NB4 (cell line): ENCODE data around the gene MCTP2.
A peak's percentile ranks its signal among the peaks of the same experiment; 100 is the strongest.

Source experiments
- DNase-seq: peaks from one replicate; pipeline ENCODE4 v3.0.0; 2010; ENCODE audit warnings: low read depth
- H3K4me3 ChIP-seq: one replicate; pipeline ENCODE4 v1.5.1; 2011; ENCODE audit warnings: mild to moderate bottlenecking, low read depth, low read length, moderate library complexity
- MYC ChIP-seq: IDR thresholded peaks from 2 replicates; pipeline ENCODE4 v1.6.1; 2011; ENCODE audit warnings: low read depth, low read length
- POLR2A ChIP-seq: IDR thresholded peaks from 2 replicates; pipeline ENCODE4 v1.6.1; 2011; ENCODE audit warnings: mild to moderate bottlenecking; ENCODE audit not compliant: insufficient read length; ENCODE audit errors: extremely low read depth
- TF ChIP-seq, protein P1 (sequence below): IDR thresholded peaks from one replicate; pipeline ENCODE4 v1.5.1; 2012; ENCODE audit warnings: low read depth, low read length
- TF ChIP-seq, protein P2 (sequence below): IDR thresholded peaks from 2 replicates; pipeline ENCODE4 v1.6.1; 2011; ENCODE audit warnings: low read depth, low read length

The MCTP2 gene

DNA sequence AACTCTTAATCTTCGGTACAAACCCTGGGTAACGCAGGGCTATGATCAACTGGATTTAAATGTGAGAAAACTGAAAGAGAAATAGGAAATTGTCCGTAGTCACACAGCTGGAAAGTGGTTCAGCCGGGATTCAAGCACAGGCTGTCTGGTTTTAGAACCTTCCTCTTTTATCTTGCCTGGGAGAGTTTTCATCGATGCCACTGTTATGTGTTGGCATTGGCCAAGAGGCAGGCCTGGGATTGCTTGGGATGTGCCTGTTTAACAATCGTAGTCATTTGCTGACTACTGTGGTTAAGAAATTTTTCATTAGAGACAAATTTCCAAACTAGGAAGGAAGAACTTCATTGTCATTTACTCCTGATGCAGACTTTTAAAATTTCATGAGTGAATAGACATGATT is 4.3 kb downstream of the MCTP2 start:
- H3K4me3 ChIP-seq, result no peak overlapping the region
- TF ChIP-seq MYC (no peak), POLR2A (no peak)
- TF ChIP-seq, protein P1, sequence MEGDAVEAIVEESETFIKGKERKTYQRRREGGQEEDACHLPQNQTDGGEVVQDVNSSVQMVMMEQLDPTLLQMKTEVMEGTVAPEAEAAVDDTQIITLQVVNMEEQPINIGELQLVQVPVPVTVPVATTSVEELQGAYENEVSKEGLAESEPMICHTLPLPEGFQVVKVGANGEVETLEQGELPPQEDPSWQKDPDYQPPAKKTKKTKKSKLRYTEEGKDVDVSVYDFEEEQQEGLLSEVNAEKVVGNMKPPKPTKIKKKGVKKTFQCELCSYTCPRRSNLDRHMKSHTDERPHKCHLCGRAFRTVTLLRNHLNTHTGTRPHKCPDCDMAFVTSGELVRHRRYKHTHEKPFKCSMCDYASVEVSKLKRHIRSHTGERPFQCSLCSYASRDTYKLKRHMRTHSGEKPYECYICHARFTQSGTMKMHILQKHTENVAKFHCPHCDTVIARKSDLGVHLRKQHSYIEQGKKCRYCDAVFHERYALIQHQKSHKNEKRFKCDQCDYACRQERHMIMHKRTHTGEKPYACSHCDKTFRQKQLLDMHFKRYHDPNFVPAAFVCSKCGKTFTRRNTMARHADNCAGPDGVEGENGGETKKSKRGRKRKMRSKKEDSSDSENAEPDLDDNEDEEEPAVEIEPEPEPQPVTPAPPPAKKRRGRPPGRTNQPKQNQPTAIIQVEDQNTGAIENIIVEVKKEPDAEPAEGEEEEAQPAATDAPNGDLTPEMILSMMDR, result no peak
- TF ChIP-seq, protein P2, sequence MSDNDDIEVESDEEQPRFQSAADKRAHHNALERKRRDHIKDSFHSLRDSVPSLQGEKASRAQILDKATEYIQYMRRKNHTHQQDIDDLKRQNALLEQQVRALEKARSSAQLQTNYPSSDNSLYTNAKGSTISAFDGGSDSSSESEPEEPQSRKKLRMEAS, result no peak
- no peak for DNase-seq

DNA sequence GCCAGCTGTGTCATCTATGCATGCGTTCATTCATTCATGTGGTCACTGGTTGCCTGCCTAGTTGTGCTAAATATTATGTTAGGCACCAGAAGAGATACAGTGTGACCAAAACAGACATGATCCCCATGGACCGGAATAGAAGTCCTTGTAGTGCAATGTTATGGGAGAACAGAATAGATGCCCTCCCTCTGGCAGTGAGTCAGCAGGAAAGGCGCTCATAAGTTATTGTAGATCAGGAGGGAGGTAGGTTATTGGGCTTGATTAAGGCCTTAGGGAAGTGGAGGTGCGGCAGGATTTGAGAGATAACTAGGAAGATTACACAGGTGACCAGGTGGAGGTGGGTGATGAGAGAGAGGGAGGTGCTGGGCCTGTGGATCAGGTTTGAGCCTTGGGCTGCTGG is 5.2 kb downstream of the MCTP2 start:
- no peak overlapping the region for H3K4me3 ChIP-seq
- TF ChIP-seq, protein P1, result no peak
- TF ChIP-seq, protein P2, result no peak
- TF ChIP-seq MYC (no peak), POLR2A (no peak)
- DNase-seq, result no peak

DNA sequence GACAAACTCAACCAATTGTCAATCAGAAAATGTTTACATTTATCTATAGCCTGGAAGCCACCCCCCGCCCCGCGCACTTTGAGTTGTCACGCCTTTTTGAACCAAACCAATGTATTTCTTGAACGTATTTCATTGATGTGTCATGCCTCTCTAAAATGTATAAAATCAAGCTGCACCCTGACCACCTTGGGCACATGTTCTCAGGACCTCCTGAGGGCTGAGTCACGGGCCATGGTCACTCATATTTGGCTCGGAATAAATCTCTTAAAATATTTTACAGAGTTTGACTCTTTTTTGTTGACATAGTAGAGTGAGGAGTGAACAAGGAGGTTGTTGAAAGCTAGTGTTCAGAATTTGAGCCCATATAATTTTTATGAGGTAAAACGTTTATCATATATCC is 6.5 kb downstream of the MCTP2 start:
- TF ChIP-seq, protein P2, result no peak
- TF ChIP-seq POLR2A (no peak), MYC (no peak)
- TF ChIP-seq, protein P1, result no peak
- no peak for DNase-seq
- no peak overlapping the region for H3K4me3 ChIP-seq

DNA sequence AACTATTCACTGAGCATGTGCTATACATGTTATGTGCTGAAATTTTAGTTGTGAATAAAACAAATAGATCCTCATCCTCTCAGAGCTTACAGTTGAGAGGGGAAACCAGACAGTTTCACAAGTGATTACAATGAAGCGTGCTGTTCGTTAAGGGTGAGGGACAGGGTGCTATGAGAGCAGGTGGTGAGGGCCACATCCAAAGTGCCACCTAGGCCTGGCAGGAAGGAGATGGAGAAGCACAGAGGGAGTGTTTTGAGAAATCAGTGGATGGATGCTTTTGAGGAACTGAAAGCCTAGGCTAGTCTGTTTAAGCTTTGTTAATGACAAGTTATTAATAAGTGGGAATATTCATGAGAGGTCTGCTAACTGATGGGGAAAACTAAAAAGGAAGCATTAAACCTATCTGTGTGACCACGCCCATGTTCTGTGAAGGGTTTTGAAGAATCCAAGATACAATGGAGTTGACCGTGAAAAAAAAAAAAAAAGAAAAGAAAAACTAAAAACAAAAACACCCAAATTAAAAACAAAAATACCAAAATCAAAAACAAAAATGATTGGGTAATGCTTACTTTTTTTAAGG is 7.3 kb downstream of the MCTP2 start:
- H3K4me3 ChIP-seq, result no peak overlapping the region
- TF ChIP-seq, protein P1, result no peak
- TF ChIP-seq, protein P2, result no peak
- DNase-seq, result peak; percentile 28

DNA sequence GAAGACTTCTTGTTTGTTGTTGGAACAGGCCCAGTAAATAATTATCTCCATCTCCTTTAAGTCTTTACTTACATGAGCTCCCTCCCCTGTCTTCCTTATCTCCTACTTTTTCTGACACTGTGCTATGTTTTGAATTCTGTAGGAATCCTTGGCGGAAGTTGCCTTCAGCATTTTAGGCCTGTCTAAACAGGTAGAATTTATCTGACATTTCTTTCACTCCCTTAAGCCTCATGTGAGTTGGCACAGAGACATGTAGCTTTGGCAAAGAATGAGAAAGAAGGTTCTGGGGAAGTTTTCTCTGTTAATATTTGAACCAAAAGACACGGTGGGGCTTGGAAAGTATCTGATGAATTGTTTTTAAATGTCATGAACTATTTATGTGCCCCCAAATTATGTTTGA is 8.1 kb downstream of the MCTP2 start:
- TF ChIP-seq MYC (no peak), POLR2A (no peak)
- TF ChIP-seq, protein P2, result no peak
- no peak overlapping the region for H3K4me3 ChIP-seq
- DNase-seq, result no peak

DNA sequence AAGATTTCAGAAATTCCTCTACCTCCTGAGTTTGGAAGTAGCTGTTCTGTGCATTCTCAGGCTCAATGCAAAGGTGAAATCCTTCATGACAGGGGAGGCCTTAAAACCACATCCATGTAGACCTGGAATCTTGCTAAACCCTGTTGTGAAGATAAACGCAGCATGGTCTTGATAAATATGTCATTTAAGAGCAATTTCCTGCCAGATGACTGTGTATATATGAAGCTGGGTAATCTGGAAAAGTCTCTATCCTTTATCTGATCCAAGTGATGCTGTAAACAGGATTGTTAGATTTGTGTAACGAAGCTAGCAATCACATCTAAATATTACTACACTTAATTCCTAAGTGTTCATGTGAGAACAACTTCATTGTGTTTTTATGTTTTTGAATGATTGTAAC is 9.1 kb downstream of the MCTP2 start:
- no peak overlapping the region for H3K4me3 ChIP-seq
- DNase-seq, result no peak
- TF ChIP-seq MYC (no peak), POLR2A (no peak)
- TF ChIP-seq, protein P2, result no peak
- TF ChIP-seq, protein P1, result no peak
